Measurements from ENCODE around the gene JADE2. TPM values are rescaled to one million over a fixed set of nuclear protein-coding genes. Genes with fewer than 3 reads are reported as not detected.
"Not testable (repeated sequence)": the region's sequence is repeated elsewhere in the genome, so short reads cannot be mapped to it uniquely, and the experiment has no call there.

Gene JADE2
- total RNA-seq, 1 donor from 2014 or later = 10.8 TPM

DNA sequence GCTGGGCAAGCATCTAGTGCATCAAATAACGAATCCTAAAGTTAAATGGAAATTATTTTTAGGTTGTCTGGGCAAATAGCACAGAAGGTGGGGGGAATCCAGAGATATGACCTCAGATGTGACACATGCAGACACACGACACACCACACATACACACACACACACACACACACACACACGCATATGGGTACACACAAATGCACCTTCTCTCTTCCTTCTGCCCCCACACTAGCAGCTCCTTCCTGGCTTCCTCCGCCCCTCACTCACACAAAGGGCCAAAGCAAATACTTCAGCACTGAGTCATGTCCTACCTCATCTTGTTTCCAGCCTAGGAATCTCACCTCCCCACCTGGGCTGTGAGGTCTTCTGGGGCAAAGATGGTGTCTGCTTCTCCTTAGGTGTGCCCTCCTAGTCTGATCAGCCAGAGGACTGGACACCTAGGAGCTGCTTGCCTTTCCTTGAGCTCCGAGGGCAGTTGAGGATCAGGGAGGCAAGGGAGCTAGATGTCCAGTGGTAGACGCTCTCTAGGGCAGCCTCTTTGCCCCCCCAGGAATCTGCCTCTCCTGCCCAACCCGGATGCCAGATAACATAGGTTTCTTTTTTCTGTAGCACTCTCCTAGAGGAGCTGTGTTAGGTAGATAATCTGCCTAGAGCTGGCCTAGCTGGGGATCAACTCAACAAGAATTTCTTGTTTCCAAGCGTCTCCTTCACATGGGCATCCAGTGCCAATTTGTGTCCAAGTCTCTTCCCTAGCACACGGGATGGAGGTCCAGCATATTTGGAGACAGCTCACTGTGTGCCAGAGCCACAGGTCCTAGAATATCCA lies 14.3 kb upstream of the JADE2 start:
- Mint-ChIP-seq H3K36me3 (no peaks in the 10 kb centered on the region), H3K4me1 (ENCODE audit: unreplicated experiment) (peaks cover 13% of the 10 kb centered on the region), H3K9me3 (no peaks in the 10 kb centered on the region), H3K27me3 (no peaks in the 10 kb centered on the region), H3K4me3 (peak overlapping the region; percentile 32), H3K27ac (peak overlapping the region; percentile 89)
- DNase-seq (ENCODE audit: extremely low spot score, unreplicated experiment) = no peak
- TF ChIP-seq, protein P1, sequence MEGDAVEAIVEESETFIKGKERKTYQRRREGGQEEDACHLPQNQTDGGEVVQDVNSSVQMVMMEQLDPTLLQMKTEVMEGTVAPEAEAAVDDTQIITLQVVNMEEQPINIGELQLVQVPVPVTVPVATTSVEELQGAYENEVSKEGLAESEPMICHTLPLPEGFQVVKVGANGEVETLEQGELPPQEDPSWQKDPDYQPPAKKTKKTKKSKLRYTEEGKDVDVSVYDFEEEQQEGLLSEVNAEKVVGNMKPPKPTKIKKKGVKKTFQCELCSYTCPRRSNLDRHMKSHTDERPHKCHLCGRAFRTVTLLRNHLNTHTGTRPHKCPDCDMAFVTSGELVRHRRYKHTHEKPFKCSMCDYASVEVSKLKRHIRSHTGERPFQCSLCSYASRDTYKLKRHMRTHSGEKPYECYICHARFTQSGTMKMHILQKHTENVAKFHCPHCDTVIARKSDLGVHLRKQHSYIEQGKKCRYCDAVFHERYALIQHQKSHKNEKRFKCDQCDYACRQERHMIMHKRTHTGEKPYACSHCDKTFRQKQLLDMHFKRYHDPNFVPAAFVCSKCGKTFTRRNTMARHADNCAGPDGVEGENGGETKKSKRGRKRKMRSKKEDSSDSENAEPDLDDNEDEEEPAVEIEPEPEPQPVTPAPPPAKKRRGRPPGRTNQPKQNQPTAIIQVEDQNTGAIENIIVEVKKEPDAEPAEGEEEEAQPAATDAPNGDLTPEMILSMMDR (conservative IDR thresholded peaks at IDR 0.05) = no peak

DNA sequence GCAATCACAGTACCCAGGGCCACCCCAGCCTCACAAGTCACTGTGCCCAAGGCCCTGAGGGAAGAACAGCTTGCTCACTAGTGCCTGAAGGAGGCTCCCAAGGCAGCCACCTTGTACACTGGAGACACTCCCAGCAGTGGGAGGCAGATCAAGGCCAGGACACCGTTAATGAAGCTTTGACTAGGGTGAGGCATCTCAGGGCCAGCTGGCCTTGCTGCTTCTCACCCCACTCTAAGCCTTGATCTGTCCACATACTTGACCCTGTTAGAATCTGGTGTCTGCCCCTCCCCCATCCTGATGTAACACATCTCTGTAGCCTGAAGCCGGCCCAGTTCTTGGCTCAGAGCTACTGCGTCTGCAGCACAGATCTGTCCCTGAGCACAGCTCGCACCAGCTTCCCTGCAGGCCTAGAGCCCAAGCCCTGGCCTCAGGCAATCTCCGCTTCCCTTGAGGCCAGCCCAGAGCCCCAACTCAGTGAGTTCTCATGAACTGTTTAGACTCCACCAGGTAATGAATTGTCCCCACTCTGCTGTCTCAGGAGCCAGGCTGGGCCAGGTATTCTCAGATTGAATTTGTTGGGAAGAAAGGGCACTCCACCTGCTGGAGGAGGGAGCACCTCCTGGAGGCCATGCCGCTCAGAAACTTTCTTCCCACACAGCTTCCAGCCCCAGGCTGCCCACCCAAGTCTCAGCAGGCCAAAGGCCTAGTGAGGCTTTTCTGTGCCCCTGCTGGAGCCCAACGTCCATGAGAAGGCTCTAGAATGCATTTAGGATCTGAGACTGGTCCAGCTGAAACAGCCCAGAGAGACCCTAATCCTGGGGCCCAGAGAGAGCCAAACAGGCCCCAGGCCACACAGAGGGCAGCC lies 13.4 kb upstream of the JADE2 start:
- Mint-ChIP-seq H3K4me3 (no peak overlapping the region), H3K27me3 (no peaks in the 10 kb centered on the region), H3K27ac (peak overlapping the region; percentile 89), H3K4me1 (ENCODE audit: unreplicated experiment) (peaks cover 13% of the 10 kb centered on the region), H3K9me3 (no peaks in the 10 kb centered on the region), H3K36me3 (no peaks in the 10 kb centered on the region)
- TF ChIP-seq, protein P1 (conservative IDR thresholded peaks at IDR 0.05) = peak; percentile 21
- DNase-seq (ENCODE audit: extremely low spot score, unreplicated experiment) = no peak

DNA sequence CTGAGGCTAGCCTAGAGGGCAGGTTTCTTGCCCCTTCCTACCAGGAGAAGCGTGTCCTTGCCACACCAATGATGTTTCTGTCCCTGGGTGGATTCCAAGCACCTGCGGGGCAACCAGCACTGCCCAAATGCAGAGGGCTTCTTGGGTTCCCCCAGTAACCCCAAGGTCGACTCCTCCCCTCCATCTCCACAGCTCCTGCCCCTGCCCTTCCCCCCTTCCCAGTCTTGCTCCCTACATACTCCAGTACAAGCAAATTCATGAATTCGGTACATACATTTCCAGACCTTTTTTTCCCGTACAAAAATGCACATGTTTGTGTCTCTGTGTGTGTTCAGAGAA lies 12.8 kb upstream of the JADE2 start:
- TF ChIP-seq, protein P1 (conservative IDR thresholded peaks at IDR 0.05) = no peak
- H3K27me3 Mint-ChIP-seq = no peaks in the 10 kb centered on the region
- H3K4me1 Mint-ChIP-seq (ENCODE audit: unreplicated experiment) = peaks cover 13% of the 10 kb centered on the region
- H3K27ac Mint-ChIP-seq = peak overlapping the region; percentile 89
- no peak for DNase-seq (ENCODE audit: extremely low spot score, unreplicated experiment)
- no peak overlapping the region for H3K4me3 Mint-ChIP-seq
- H3K36me3 Mint-ChIP-seq = no peaks in the 10 kb centered on the region
- H3K9me3 Mint-ChIP-seq = no peaks in the 10 kb centered on the region

DNA sequence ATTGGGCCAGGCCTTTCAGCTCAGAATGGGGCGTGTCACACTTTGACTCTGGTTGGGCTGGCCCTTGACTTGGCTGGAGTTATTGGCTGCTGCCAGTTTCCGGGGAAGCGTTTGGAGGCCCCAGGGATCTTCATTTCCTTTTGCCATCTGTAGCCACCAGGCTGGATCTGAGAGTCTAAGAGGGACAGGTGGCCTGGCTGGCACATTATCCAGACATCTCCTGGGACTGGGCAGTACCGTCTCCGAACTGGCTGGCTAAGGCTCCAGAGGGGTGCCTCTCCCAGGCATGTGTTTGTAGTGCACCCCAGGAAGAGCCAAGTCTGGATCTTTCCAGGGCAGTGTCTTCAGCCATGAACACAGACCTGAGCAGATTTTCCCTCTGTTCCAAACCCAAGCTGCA lies 9.7 kb upstream of the JADE2 start:
- H3K36me3 Mint-ChIP-seq = no peaks in the 10 kb centered on the region
- H3K4me1 Mint-ChIP-seq (ENCODE audit: unreplicated experiment) = peaks cover 11% of the 10 kb centered on the region
- no peaks in the 10 kb centered on the region for H3K9me3 Mint-ChIP-seq
- no peak for DNase-seq (ENCODE audit: extremely low spot score, unreplicated experiment)
- H3K27ac Mint-ChIP-seq = no peak overlapping the region
- TF ChIP-seq, protein P1 (conservative IDR thresholded peaks at IDR 0.05) = no peak
- peaks cover 10% of the 10 kb centered on the region for H3K27me3 Mint-ChIP-seq
- H3K4me3 Mint-ChIP-seq = no peak overlapping the region

DNA sequence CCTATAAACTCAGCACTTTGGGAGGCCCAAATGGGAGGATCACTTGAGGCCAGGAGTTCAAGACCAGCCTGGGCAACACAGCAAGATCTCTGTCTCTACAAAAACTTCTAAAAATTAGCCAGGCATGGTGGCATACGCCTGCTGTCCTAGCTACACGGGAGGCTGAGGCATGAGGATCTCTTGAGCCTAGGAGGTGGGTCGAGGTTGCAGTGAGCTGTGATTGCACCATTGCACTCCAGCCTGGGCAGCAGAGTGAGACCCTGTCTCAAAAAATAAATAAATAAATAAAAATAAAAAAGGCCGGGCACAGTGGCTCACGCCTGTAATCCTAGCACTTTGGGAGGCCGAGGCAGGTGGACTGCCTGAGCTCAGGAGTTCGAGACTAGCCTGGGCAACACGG lies 8.5 kb upstream of the JADE2 start:
- not testable (repeated sequence) for DNase-seq (ENCODE audit: extremely low spot score, unreplicated experiment); H3K27ac Mint-ChIP-seq; H3K9me3 Mint-ChIP-seq; H3K36me3 Mint-ChIP-seq; H3K4me1 Mint-ChIP-seq (ENCODE audit: unreplicated experiment); H3K4me3 Mint-ChIP-seq
- peaks cover 19% of the 10 kb centered on the region for H3K27me3 Mint-ChIP-seq

DNA sequence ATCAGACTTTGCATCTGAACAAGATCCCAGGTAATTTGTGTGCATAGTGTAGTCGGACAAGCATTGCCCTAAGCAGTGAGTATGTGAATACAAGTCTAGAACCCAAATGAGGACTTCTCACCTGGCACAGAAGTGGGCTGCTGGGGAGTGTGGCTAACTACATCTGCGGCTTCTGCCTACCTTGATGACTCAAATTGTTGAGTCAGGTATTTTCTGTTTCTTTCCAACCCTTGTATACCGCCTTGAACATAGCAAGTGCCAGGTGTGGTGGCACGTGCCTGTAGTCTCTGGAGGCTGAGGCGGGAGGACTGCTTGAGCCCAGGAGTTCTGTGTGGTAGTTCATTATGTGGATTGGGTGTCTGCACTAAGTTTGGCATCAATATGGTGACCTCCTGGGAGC lies 7.9 kb upstream of the JADE2 start:
- Mint-ChIP-seq H3K4me3 (no peak overlapping the region), H3K4me1 (ENCODE audit: unreplicated experiment) (no peaks in the 10 kb centered on the region), H3K27ac (no peak overlapping the region), H3K27me3 (peaks cover 25% of the 10 kb centered on the region), H3K9me3 (no peaks in the 10 kb centered on the region), H3K36me3 (no peaks in the 10 kb centered on the region)
- DNase-seq (ENCODE audit: extremely low spot score, unreplicated experiment) = no peak
- TF ChIP-seq, protein P1 (conservative IDR thresholded peaks at IDR 0.05) = no peak
